ENCODE data around the gene MAPK8IP1.
A peak's percentile ranks its signal among the peaks of the same experiment; 100 is the strongest.

MAPK8IP1 gene

GRCh38 chr11:45894555-45895247 lies 9.2 kb downstream of the MAPK8IP1 start:
- TF ChIP-seq, protein P1, sequence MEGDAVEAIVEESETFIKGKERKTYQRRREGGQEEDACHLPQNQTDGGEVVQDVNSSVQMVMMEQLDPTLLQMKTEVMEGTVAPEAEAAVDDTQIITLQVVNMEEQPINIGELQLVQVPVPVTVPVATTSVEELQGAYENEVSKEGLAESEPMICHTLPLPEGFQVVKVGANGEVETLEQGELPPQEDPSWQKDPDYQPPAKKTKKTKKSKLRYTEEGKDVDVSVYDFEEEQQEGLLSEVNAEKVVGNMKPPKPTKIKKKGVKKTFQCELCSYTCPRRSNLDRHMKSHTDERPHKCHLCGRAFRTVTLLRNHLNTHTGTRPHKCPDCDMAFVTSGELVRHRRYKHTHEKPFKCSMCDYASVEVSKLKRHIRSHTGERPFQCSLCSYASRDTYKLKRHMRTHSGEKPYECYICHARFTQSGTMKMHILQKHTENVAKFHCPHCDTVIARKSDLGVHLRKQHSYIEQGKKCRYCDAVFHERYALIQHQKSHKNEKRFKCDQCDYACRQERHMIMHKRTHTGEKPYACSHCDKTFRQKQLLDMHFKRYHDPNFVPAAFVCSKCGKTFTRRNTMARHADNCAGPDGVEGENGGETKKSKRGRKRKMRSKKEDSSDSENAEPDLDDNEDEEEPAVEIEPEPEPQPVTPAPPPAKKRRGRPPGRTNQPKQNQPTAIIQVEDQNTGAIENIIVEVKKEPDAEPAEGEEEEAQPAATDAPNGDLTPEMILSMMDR (IDR thresholded peaks at IDR 0.05) = no peak
- DNase-seq = no peak
- intact Hi-C loops (cut with DNase I; ENCODE audit: low total_unique reads) = no loop called here
- Histone ChIP-seq H3K27ac (no peak overlapping the region), H3K9me3 (no peaks in the 10 kb centered on the region), H3K4me3 (no peak overlapping the region), H3K36me3 (no peaks in the 10 kb centered on the region), H3K27me3 (peaks cover 0 to 23% of the 10 kb centered on the region in 2 donors), H3K4me1 (peaks cover 0 to 10% (median 9%) of the 10 kb centered on the region in 4 donors)

GRCh38 chr11:45895553-45896259 lies 10.3 kb downstream of the MAPK8IP1 start:
- no peak overlapping the region for H3K4me3 ChIP-seq
- H3K27ac ChIP-seq = no peak overlapping the region

GRCh38 chr11:45896422-45896984 lies 11.1 kb downstream of the MAPK8IP1 start:
- H3K4me1 ChIP-seq = peaks cover 0 to 21% (median 21%) of the 10 kb centered on the region in 4 donors
- no peak overlapping the region for H3K27ac ChIP-seq
- no peak for DNase-seq
- intact Hi-C loops (cut with DNase I; ENCODE audit: low total_unique reads) = no loop called here
- H3K9me3 ChIP-seq = no peaks in the 10 kb centered on the region
- peaks cover 0 to 23% of the 10 kb centered on the region in 2 donors for H3K27me3 ChIP-seq
- TF ChIP-seq, protein P1 (IDR thresholded peaks at IDR 0.05) = no peak
- H3K4me3 ChIP-seq = no peak overlapping the region
- no peaks in the 10 kb centered on the region for H3K36me3 ChIP-seq

More at GRCh38 chr11:45895553-45896259, 10.3 kb downstream of the MAPK8IP1 start:
- intact Hi-C loops (cut with DNase I; ENCODE audit: low total_unique reads) = no loop called here
- TF ChIP-seq, protein P1 (IDR thresholded peaks at IDR 0.05) = no peak
- Histone ChIP-seq H3K36me3 (no peaks in the 10 kb centered on the region), H3K27me3 (peaks cover 0 to 23% of the 10 kb centered on the region in 2 donors), H3K4me1 (peaks cover 0 to 16% (median 15%) of the 10 kb centered on the region in 4 donors), H3K9me3 (no peaks in the 10 kb centered on the region)
- no peak for DNase-seq

DNA sequence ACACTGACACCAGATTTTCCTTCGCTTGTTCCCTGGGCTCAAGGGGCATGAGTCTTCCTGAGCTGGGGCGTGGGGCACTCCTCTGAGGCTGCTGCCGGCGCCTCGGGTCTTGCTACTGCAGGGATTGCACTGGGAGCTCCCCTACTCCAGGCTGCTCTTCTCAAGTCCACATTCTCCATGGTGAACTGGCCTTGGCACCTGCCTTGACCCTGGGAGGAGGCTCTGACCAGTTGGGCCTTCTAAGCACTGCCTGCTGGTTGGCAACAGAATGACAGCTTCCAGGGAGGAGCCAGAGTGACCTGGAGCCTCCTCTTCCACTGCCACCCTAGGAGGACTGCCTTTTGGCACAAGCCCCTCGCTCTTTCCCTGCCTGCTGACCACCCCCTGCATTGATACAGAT lies 12.1 kb downstream of the MAPK8IP1 start:
- Histone ChIP-seq H3K9me3 (no peaks in the 10 kb centered on the region), H3K27ac (no peak overlapping the region), H3K4me1 (peaks cover 0 to 21% (median 21%) of the 10 kb centered on the region in 4 donors), H3K36me3 (peaks cover 0 to 5% (median 0%) of the 10 kb centered on the region in 3 donors), H3K27me3 (peaks cover 0 to 21% of the 10 kb centered on the region in 2 donors), H3K4me3 (no peak overlapping the region)
- TF ChIP-seq, protein P1 (IDR thresholded peaks at IDR 0.05) = no peak
- DNase-seq = no peak
- intact Hi-C loops (cut with DNase I; ENCODE audit: low total_unique reads) = no loop called here

DNA sequence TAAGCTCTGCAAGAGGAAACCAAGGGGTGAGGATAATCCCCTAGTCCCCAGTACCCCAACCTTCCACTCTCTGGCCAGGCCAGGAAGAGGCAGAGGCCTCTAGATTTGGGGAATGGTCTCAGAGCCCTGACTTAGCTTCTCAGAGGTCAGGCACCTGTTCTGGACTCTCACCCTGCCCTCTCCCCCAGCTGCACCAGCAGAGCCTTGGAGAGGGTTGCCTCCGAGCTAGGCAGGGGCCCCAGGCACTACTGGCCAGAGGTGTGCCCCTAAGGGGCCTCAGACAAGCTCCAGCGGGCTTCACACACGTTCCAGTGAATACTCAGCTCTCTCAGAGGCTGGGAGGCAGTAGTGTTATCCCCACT lies 13.6 kb downstream of the MAPK8IP1 start:
- Histone ChIP-seq H3K27ac (peak overlapping the region in 1 of 2 donors; percentile 57), H3K4me1 (peaks cover 0 to 21% (median 21%) of the 10 kb centered on the region in 4 donors), H3K9me3 (no peaks in the 10 kb centered on the region), H3K4me3 (peak overlapping the region; percentile 53 to 77), H3K36me3 (peaks cover 0 to 21% (median 0%) of the 10 kb centered on the region in 3 donors), H3K27me3 (peaks cover 0 to 17% of the 10 kb centered on the region in 2 donors)
- TF ChIP-seq, protein P1 (IDR thresholded peaks at IDR 0.05) = no peak
- DNase-seq = no peak
- intact Hi-C loops (cut with DNase I; ENCODE audit: low total_unique reads) = no loop called here

Measured in tibial artery (tissue), 4 donors.